CD4-positive, alpha-beta memory T cell (primary cell): ENCODE results near the gene MTMR6. TPM values are rescaled to one million over a fixed set of nuclear protein-coding genes. Genes with fewer than 3 reads are reported as not detected.

ENCODE experiments used
- CTCF ChIA-PET: fragments of 350-600 bp; sonication (Branson Sonifier 250); formaldehyde crosslinking; loops from one replicate; lab custom pipeline; 2021; ENCODE audit warnings: inconsistent platforms; ENCODE audit not compliant: partially characterized antibody; lab: Charles Lee
- POLR2A ChIA-PET: fragments of 350-600 bp; sonication (Branson Sonifier 250); formaldehyde crosslinking; loops from one replicate; lab custom pipeline; 2021; ENCODE audit not compliant: partially characterized antibody; lab: Charles Lee
- DNase-seq, 5 donors: peaks; one replicate each; pipeline versions ENCODE4 v3.0.0 to v3.0.0-alpha.2; 2020 to 2022; ENCODE audit warnings: mixed read lengths in 1 of 5
- H3K27ac ChIP-seq: one replicate; pipeline ENCODE4 v1.7.0; 2013; ENCODE audit warnings: low read depth, low read length
- H3K27me3 ChIP-seq: 2 replicates; pipeline ENCODE4 v1.7.0; 2013; ENCODE audit warnings: mild to moderate bottlenecking, low read length, moderate library complexity; ENCODE audit not compliant: insufficient read depth
- H3K36me3 ChIP-seq: 2 replicates; pipeline ENCODE4 v1.7.0; 2013; ENCODE audit warnings: mild to moderate bottlenecking, low read length, moderate library complexity; ENCODE audit not compliant: insufficient read depth
- H3K4me1 ChIP-seq: 2 replicates; pipeline ENCODE4 v1.7.0; 2013; ENCODE audit warnings: mild to moderate bottlenecking, low read length, moderate library complexity; ENCODE audit not compliant: insufficient read depth
- H3K4me3 ChIP-seq, 2 donors: one replicate each; pipeline ENCODE4 v1.7.0; 2013; ENCODE audit warnings: low read length in 2 of 2, mild to moderate bottlenecking in 1 of 2
- H3K9me3 ChIP-seq, 2 donors: one replicate each; pipeline ENCODE4 v1.7.0; 2013; ENCODE audit warnings: low read length in 2 of 2, control low read depth in 1 of 2; ENCODE audit not compliant: control insufficient read depth in 1 of 2
- H3K27ac Mint-ChIP-seq, 7 donors: one replicate each; pipeline ENCODE4 v1.8.0; 2020 to 2021; ENCODE audit warnings: mixed read lengths in 7 of 7, mild to moderate bottlenecking in 6 of 7, inconsistent platforms in 3 of 7, moderate library complexity in 3 of 7
- H3K27me3 Mint-ChIP-seq, 2 donors: one replicate each; pipeline ENCODE4 v1.8.0; 2020 to 2021; ENCODE audit warnings: mixed read lengths in 2 of 2
- H3K36me3 Mint-ChIP-seq, 2 donors: one replicate each; pipeline ENCODE4 v1.8.0; 2020 to 2021; ENCODE audit warnings: mixed read lengths in 2 of 2, inconsistent platforms in 1 of 2, mild to moderate bottlenecking in 1 of 2
- H3K4me1 Mint-ChIP-seq, 4 donors: one replicate each; pipeline ENCODE4 v1.8.0; 2020 to 2021; ENCODE audit warnings: mixed read lengths in 4 of 4, mild to moderate bottlenecking in 1 of 4
- H3K4me3 Mint-ChIP-seq, 8 donors: one replicate each; pipeline ENCODE4 v1.8.0; 2020 to 2021; ENCODE audit warnings: mixed read lengths in 8 of 8, mild to moderate bottlenecking in 7 of 8, moderate library complexity in 6 of 8, inconsistent platforms in 3 of 8
- H3K9me3 Mint-ChIP-seq, 8 donors: one replicate each; pipeline ENCODE4 v1.8.0; 2020 to 2021; ENCODE audit warnings: mixed read lengths in 8 of 8, mild to moderate bottlenecking in 5 of 8, inconsistent platforms in 3 of 8, moderate library complexity in 1 of 8
- intact Hi-C: fragments of 100-400 bp; cut with micrococcal nuclease; formaldehyde crosslinking; loops from one replicate; pipeline ENCODE4 v1.15.1; 2023
- polyA plus RNA-seq, 2 donors: library from polyadenylated mRNA; unstranded; fragments of 300-500 nt; fragmentation: Illumina TruSeq; gene quantifications; one replicate each; pipeline ENCODE4 v1.2.3, GENCODE V29; 2021
- total RNA-seq, 2 experiments: library from RNA; stranded (reverse); gene quantifications; one replicate each; pipeline ENCODE4 v1.2.3, GENCODE V29; 2021

Gene MTMR6
- total and polyA plus RNA-seq, 4 experiments from 2014 or later, result 18.9 to 20.2 (median 19.5) TPM

GRCh38 chr13:25310891-25311290 is 23.6 kb upstream of the MTMR6 start:
- Histone ChIP-seq H3K36me3 (peaks cover 29% of the 10 kb centered on the region), H3K27me3 (no peaks in the 10 kb centered on the region), H3K27ac (no peak overlapping the region), H3K4me3 (no peak overlapping the region), H3K9me3 (no peaks in the 10 kb centered on the region), H3K4me1 (no peaks in the 10 kb centered on the region)
- ChIA-PET POLR2A (no interaction called here), CTCF (interaction anchor here (0.7 to 1.0 kb wide), 2 partner anchors 23 to 1079 kb away, joined by 3 read pairs; no protein-coding TSS in a partner anchor)
- intact Hi-C loops, result no loop called here
- Mint-ChIP-seq H3K4me1 (peaks cover 15 to 22% (median 17%) of the 10 kb centered on the region in 4 donors), H3K36me3 (peaks cover 45 to 62% of the 10 kb centered on the region in 2 donors), H3K27me3 (no peaks in the 10 kb centered on the region), H3K4me3 (no peak overlapping the region), H3K27ac (peak overlapping the region in 4 of 7 donors; percentile 8 to 64 (median 14)), H3K9me3 (no peaks in the 10 kb centered on the region)
- DNase-seq, result no peak

DNA sequence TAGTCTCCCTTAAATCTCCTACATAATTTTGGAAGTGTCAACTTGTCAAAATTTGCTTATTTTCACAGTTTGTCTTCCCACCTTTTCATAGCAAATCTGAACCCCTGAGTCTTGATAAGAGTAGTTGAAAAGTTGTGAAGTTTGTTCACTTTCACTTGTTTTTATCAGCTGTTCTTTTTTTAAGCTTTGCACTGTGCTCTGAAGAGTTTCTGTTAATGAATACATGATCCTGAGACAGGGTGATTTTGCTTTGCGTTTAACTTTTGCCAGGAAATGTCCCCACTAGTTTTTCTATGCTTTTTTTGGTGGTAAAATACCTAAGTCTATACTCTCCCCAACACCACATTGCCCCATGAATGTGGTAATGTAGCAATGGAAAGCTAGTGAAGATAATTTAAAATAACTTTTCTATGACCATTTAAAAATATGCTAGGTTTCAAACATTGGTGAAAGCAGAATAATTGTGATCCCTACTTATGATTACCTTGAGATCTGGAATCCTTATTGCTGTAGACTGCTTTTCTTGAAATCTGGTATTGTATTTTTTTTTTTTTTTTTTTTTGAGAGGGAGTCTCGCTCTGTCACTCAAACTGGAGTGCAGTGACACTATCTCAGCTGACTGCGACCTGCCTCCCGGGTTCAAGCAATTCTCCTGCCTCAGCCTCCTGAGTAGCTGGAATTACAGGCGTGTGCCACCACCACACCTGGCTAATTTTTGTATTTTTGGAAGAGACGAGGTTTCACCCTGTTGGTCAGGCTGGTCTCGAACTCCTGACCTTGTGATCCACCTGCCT is 19.6 kb upstream of the MTMR6 start:
- peaks cover 19% of the 10 kb centered on the region for H3K4me1 ChIP-seq
- CTCF ChIA-PET, result interaction anchor here (0.7 kb wide), 1 partner anchor 1095 kb away, joined by 4 read pairs; no protein-coding TSS in a partner anchor
- no peak overlapping the region for H3K4me3 Mint-ChIP-seq
- H3K36me3 ChIP-seq, result peaks cover 12% of the 10 kb centered on the region
- intact Hi-C loops, result no loop called here
- no peak for DNase-seq
- H3K36me3 Mint-ChIP-seq, result peaks cover 31 to 55% of the 10 kb centered on the region in 2 donors
- H3K4me3 ChIP-seq, result no peak overlapping the region
- H3K9me3 ChIP-seq, result no peaks in the 10 kb centered on the region
- POLR2A ChIA-PET, result no interaction called here
- peaks cover 34 to 50% (median 41%) of the 10 kb centered on the region in 4 donors for H3K4me1 Mint-ChIP-seq
- H3K27ac ChIP-seq, result no peak overlapping the region
- H3K27me3 ChIP-seq, result no peaks in the 10 kb centered on the region
- H3K27ac Mint-ChIP-seq, result peak overlapping the region in 5 of 7 donors; percentile 13 to 81 (median 52)
- H3K9me3 Mint-ChIP-seq, result no peaks in the 10 kb centered on the region
- no peaks in the 10 kb centered on the region for H3K27me3 Mint-ChIP-seq

DNA sequence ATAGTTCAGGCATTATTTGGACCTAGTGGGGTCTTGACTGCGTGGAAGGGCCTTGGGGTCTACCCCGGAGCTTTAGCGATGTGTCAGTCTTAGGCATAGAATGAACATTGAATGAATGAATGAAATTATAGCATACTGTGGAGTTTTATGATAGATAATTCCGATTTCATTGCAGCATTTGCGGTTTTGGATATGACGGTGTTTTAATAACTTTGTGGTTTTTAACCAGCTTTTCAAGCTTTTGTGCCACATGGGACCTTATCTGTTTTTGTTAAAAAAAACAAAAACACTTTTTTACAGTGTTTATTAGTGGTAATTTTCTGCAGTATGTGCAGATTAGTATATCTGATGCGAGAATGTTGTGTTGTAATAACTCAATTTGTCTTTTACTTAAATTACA is 14.8 kb upstream of the MTMR6 start:
- H3K4me3 ChIP-seq, result peak overlapping the region; percentile 86 to 93
- H3K36me3 ChIP-seq, result no peaks in the 10 kb centered on the region
- H3K27me3 ChIP-seq, result peaks cover 5% of the 10 kb centered on the region
- POLR2A ChIA-PET, result interaction anchor here (0.8 to 3.3 kb wide), 5 partner anchors 11 to 920 kb away, joined by 3 to 20 read pairs (median 3); partner anchors contain the start of genes MTMR6 and RNF6
- H3K27ac Mint-ChIP-seq, result peak overlapping the region; percentile 93 to 97 (median 97)
- CTCF ChIA-PET, result interaction anchor here (4.0 kb wide), 1 partner anchor 15 kb away, joined by 18 read pairs; the partner anchor contains the start of gene MTMR6
- peaks cover 23 to 55% (median 40%) of the 10 kb centered on the region in 4 donors for H3K4me1 Mint-ChIP-seq
- peaks cover 12 to 34% of the 10 kb centered on the region in 2 donors for H3K36me3 Mint-ChIP-seq
- H3K4me1 ChIP-seq, result peaks cover 27% of the 10 kb centered on the region
- H3K9me3 ChIP-seq, result no peaks in the 10 kb centered on the region
- H3K4me3 Mint-ChIP-seq, result peak overlapping the region; percentile 91 to 97 (median 92)
- peak overlapping the region; percentile 96 for H3K27ac ChIP-seq
- DNase-seq, result peak in 2 of 5 donors; percentile 36 to 45
- H3K27me3 Mint-ChIP-seq, result peaks cover 0 to 6% of the 10 kb centered on the region in 2 donors
- H3K9me3 Mint-ChIP-seq, result peaks cover 0 to 2% (median 0%) of the 10 kb centered on the region in 8 donors
- intact Hi-C loops, result loop anchor here (5.0 kb wide), 4 partner anchors 35 to 1050 kb away; partner anchors contain the start of gene CDK8

GRCh38 chr13:25301347-25302113 is 14.2 kb upstream of the MTMR6 start, which contains the start of gene NUP58:
Gene NUP58, plus strand, starts transcription at chr13:25301625. Its CDS starts 149 bp downstream, at chr13:25301774.
- Mint-ChIP-seq H3K4me3 (peak within 1 kb of the TSS; percentile 91 to 97 (median 92)), H3K9me3 (peaks cover 0 to 2% (median 0%) of the 10 kb centered on the region in 8 donors), H3K4me1 (peaks cover 19 to 50% (median 37%) of the 10 kb centered on the region in 4 donors), H3K27me3 (peaks cover 3 to 6% of the 10 kb centered on the region in 2 donors), H3K27ac (peak within 1 kb of the TSS; percentile 93 to 97 (median 97)), H3K36me3 (peaks cover 9 to 32% of the 10 kb centered on the region in 2 donors)
- ChIA-PET POLR2A (interaction anchor here (0.6 to 3.3 kb wide), 7 partner anchors 9 to 920 kb away, joined by 3 to 20 read pairs (median 3); partner anchors contain the start of genes MTMR6 and RNF6), CTCF (interaction anchor here (1.2 to 4.0 kb wide), 3 partner anchors 11 to 18 kb away, joined by 3 to 18 read pairs (median 4); partner anchors contain the start of gene MTMR6)
- intact Hi-C loops, result loop anchor here (1.0 to 5.0 kb wide), 9 partner anchors 9 to 1049 kb away; partner anchors contain the start of genes CDK8 and MTMR6
- Histone ChIP-seq H3K4me1 (peaks cover 27% of the 10 kb centered on the region), H3K27me3 (peaks cover 5% of the 10 kb centered on the region), H3K36me3 (no peaks in the 10 kb centered on the region), H3K9me3 (no peaks in the 10 kb centered on the region), H3K4me3 (peak within 1 kb of the TSS; percentile 86 to 93), H3K27ac (peak within 1 kb of the TSS; percentile 96)
- DNase-seq, result peak; percentile 92 to 96 (median 93)

DNA sequence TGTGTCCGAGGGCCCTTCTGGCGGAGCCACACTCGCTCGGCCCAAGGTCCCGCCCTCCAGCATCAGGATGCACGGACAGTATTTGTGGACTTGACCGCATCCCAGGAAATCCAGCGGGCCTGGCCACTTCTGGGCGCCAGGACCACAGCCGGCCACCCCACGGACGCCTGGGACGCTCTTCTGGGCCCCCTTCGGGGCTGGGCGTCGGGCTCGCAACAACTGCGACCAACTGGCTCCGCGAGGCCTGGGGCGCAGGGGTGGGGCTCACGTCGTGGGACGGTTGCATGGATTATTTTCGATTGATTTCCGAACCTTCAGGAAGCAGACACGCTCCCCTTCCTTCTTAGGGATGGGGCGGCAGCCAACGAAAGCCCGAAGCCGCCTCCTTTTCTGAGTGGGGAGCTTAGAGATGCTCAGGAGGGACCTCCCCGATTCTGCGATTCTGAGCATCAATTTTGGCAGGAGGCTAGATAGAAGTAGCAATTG is 13.6 kb upstream of the MTMR6 start:
- peak in 1 of 5 donors; percentile 41 for DNase-seq
- peaks cover 5% of the 10 kb centered on the region for H3K27me3 ChIP-seq
- peak overlapping the region; percentile 96 for H3K27ac ChIP-seq
- Mint-ChIP-seq H3K27me3 (peaks cover 3 to 6% of the 10 kb centered on the region in 2 donors), H3K4me3 (peak overlapping the region; percentile 91 to 97 (median 92)), H3K4me1 (peaks cover 19 to 48% (median 36%) of the 10 kb centered on the region in 4 donors), H3K9me3 (peaks cover 0 to 2% (median 0%) of the 10 kb centered on the region in 8 donors), H3K27ac (peak overlapping the region; percentile 93 to 97 (median 97)), H3K36me3 (peaks cover 7 to 31% of the 10 kb centered on the region in 2 donors)
- H3K4me3 ChIP-seq, result peak overlapping the region; percentile 86 to 92
- ChIA-PET CTCF (interaction anchor here (1.2 to 4.0 kb wide), 3 partner anchors 11 to 17 kb away, joined by 3 to 18 read pairs (median 4); partner anchors contain the start of gene MTMR6), POLR2A (interaction anchor here (0.6 to 3.3 kb wide), 4 partner anchors 9 to 17 kb away, joined by 3 to 20 read pairs (median 6); partner anchors contain the start of gene MTMR6)
- H3K9me3 ChIP-seq, result no peaks in the 10 kb centered on the region
- H3K36me3 ChIP-seq, result no peaks in the 10 kb centered on the region
- intact Hi-C loops, result loop anchor here (1.0 to 5.0 kb wide), 9 partner anchors 9 to 1049 kb away; partner anchors contain the start of genes CDK8 and MTMR6
- peaks cover 27% of the 10 kb centered on the region for H3K4me1 ChIP-seq

- Histone ChIP-seq H3K4me3 (no peak overlapping the region), H3K4me1 (peaks cover 14% of the 10 kb centered on the region), H3K27me3 (peaks cover 5% of the 10 kb centered on the region), H3K36me3 (no peaks in the 10 kb centered on the region), H3K27ac (no peak overlapping the region), H3K9me3 (no peaks in the 10 kb centered on the region)
- Mint-ChIP-seq H3K36me3 (no peaks in the 10 kb centered on the region), H3K27ac (no peak overlapping the region), H3K4me3 (no peak overlapping the region), H3K27me3 (peaks cover 4 to 6% of the 10 kb centered on the region in 2 donors), H3K9me3 (peaks cover 0 to 2% (median 0%) of the 10 kb centered on the region in 8 donors), H3K4me1 (peaks cover 4 to 12% (median 9%) of the 10 kb centered on the region in 4 donors)
- DNase-seq, result no peak
- intact Hi-C loops, result no loop called here
- ChIA-PET CTCF (interaction anchor here (1.4 to 2.9 kb wide), 3 partner anchors 8 to 10 kb away, joined by 4 to 21 read pairs (median 9); partner anchors contain the start of gene MTMR6), POLR2A (no interaction called here)
Measured at GRCh38 chr13:25295701-25296100, 8.4 kb upstream of the MTMR6 start.
